ENCODE data around the gene NLRP14.

DNA sequence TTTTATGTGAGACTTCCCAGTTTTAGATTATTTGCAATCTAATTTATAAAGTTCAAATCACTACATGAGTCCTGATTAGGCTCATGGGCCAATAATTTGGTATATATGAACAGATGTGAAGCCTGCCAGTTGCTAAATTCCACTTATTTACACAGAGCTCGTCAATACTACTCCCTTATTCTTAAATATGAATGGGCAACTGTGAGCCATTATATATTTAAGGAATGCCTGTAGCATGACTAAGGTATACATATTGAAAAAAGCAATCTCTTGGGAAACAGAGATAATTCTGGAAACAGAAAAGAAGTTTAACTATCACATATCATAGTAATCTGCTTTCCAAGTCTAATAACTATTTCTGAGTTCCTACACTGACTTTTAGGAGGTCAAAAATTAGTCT, 95.5 kb downstream of the NLRP14 start:
- no peak for TF ChIP-seq FOXA1 (IDR thresholded peaks at IDR 0.05)
- no peak for TF ChIP-seq HDGF (IDR thresholded peaks at IDR 0.05; ENCODE audit: borderline replicate concordance)
- TF ChIP-seq ELF4 (IDR thresholded peaks at IDR 0.05) = no peak
- TF ChIP-seq FOXM1 (IDR thresholded peaks at IDR 0.05; ENCODE audit: borderline replicate concordance) = no peak
- no peak for TF ChIP-seq ZNF384 (IDR thresholded peaks at IDR 0.05)
- TF ChIP-seq SP1 (IDR thresholded peaks at IDR 0.05) = no peak
- no peak for TF ChIP-seq LEF1 (IDR thresholded peaks at IDR 0.05; ENCODE audit: borderline replicate concordance)
- TF ChIP-seq TARDBP (IDR thresholded peaks at IDR 0.05) = no peak
- no peak for TF ChIP-seq SUZ12 (IDR thresholded peaks at IDR 0.05)
- no peak for TF ChIP-seq BHLHE40 (IDR thresholded peaks at IDR 0.05; ENCODE audit: borderline replicate concordance)
- no peak for TF ChIP-seq L3MBTL2 (conservative IDR thresholded peaks at IDR 0.05)
- no peak for TF ChIP-seq FOXK2 (IDR thresholded peaks at IDR 0.05)
